SHP77 treated with DMSO at 0.1 percent for 48 hours (cell line): ENCODE results near the gene YPEL1.
A peak's percentile ranks its signal among the peaks of the same experiment; 100 is the strongest.
"Not testable (repeated sequence)": the region's sequence is repeated elsewhere in the genome, so short reads cannot be mapped to it uniquely, and the experiment has no call there.

Source experiments
- DNase-seq: peaks from one replicate; lab custom pipeline; 2025; lab: John Stamatoyannopoulos, UW

The YPEL1 gene

GRCh38 chr22:21753374-21754111, 17.9 kb upstream of the YPEL1 start:
- DNase-seq = no peak

DNA sequence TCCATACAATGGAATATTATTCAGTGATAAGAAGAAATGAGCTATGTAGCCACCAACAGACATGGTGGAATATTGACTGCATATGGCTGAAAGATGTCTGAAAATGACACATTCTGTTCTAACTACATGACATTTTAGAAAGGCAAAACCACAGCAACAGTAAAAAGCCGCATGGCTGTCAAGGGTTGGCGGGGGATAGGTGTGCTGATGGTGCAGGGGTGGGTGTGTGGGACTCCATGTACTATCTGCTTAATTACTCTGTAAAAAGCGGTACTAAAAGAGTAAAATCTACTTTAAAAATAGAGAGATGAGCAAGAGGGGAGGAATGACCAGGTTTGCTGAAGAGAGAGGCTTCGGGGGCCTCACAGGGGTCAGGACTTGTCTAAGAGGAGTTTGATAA, 16.7 kb upstream of the YPEL1 start:
- no peak for DNase-seq

- DNase-seq = no peak
These were observed 10.4 kb upstream of the YPEL1 start for GRCh38 chr22:21745948-21746347.

DNA sequence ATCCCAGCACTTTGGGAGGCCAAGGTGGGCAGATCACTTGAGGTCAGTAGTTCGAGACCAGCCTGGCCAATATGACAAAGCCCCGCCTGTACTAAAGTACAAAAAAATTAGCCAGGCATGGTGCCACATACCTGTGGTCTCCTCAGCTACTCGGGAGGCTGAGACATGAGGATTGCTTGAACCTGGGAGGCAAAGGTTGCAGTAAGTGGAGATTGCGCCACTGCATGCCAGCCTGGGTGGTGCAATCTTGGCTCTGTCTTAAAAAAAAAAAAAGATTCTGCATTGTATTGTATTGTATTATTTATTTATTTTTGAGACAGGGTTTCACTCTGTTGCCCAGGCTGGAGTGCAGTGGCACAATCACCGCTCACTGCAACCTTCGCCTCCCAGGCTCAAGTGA, 9.3 kb upstream of the YPEL1 start:
- not testable (repeated sequence) for DNase-seq

GRCh38 chr22:21741790-21742189, 6.2 kb upstream of the YPEL1 start:
- DNase-seq = no peak

DNA sequence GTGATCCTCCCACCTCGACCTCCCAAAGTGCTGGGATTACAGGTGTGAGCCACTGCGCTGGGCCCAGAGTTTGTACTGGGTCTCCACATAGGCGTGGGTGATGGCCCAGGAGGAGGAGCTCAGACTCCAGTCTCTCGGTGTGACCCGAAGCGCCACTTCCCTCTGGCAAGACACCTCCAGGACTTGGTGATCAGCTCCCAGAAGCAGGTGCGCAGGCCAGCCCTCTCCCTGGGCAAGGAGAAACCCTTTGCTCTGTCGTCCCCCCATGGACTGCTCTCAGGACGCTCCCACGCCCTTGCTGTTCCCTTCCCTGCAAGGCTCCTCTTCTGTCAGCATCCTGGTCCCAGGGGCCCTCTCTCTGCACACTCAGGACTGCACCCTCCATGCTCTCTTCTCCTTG, 5.5 kb upstream of the YPEL1 start:
- DNase-seq = no peak

DNA sequence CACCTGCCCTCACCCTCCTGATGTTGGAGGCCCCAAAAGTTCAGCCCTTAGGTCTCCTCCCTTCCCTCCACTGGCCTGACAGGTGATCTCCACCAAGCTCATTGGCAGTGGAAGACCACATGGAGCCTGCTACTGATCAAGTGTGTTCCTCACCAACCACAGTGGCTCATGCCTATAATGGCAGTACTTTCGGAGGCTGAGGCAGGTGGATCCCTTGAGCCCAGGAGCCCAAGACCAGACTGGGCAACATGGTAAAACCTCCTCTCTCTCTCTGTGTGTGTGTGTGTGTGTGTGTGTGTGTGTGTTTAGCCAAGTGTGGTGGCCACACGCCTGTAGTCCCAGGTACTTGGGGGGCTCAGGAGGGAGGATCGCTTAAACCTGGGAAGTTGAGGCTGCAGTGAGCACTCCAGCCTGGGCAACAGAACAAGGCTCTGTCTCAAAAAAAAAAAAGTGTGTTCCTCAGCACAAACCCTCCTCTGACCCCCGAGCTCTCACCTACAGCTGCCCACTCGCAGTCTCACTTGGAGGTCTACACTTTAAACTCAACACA, 4.3 kb upstream of the YPEL1 start:
- DNase-seq = no peak

- DNase-seq = no peak
These were observed 3.4 kb upstream of the YPEL1 start for GRCh38 chr22:21738966-21739365.

DNA sequence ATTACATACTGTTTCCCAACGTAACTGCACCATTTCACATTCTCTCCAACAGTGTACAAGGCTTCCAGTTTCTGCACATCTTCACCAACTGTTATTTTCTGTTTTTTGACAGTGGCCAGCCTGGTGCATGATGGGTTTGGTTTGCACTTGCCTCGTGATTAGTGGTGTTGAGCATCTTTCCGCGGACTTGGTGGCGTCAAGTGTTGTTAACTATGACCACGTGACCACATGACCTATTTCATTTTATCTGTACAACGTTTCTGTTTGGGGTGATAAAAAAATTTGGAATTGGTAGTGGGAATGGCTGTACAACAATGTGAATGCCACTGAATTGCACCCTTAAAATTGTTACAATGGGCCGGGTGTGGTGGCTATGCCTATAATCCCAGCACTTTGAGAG, 2.5 kb upstream of the YPEL1 start:
- DNase-seq = no peak

DNA sequence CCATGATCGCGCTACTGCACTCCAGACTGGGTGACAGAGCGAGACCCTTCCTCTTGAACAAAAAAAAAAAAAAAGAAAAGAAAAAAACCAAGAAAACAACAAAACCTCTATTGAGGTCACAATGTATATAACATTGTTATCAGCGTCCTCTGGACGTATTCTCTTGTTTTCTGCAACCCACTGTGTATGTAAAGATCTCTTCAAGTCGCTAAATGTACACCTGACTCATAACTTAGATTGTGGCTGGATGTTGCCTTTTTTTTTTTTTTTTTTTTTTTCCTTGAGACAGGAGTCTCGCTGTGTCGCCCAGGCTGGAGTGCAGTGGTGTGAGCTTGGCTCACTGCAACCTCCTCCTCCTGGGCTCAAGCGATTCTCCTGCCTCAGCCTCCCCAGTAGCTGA, 1.4 kb upstream of the YPEL1 start:
- no peak for DNase-seq

DNA sequence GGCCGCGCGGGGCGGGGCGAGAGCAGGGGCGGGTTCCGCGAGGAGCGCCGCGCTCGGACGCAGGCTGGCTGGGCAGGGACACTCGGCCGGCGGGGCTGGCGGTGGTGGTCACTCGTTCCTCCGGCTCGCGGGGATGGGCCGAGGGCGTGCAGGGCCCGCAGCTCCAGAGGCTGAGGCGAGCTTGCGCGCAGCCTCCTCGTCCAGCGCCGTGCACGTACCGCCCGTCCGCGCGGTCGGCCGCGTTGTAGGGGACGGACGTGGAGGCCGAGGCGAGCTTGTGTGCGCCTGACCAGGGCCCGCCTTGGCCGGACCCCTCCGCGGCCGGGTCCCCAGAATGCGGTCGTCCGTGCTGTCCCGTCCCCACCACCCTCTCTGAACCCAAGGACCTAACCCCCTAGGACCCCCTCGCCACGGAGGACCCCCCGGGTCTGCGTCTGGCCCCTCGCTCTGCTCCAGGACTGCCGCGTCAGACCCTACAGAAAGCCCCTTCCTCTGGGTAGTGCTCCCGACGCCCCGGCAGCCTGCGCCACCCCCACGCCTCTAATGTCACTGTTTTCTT, 569 bp upstream of the YPEL1 start:
- no peak for DNase-seq

GRCh38 chr22:21734540-21735199, 924 bp downstream of the YPEL1 start:
- DNase-seq = peak; percentile 10

DNA sequence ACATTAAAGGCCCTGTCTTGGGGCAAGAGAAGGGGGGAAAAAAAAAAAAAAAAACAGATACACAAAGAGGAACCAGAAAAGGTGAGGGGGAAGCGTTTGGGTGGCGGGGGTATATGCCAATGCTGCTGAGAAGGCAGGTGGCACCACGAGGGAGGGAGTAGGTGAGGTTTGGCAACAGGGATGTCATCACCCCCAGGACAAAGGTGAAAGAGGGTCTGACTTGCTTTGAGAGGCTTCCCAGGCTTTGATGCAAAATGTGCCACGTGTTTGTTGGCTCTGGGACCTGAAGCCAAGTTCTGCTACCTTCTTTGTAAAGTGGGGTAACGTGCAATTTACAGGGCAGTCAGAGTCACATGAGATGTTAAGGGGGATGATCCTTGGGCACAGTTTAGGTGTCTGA, 4.1 kb downstream of the YPEL1 start:
- DNase-seq = no peak

GRCh38 chr22:21730535-21731308, 4.9 kb downstream of the YPEL1 start:
- no peak for DNase-seq

DNA sequence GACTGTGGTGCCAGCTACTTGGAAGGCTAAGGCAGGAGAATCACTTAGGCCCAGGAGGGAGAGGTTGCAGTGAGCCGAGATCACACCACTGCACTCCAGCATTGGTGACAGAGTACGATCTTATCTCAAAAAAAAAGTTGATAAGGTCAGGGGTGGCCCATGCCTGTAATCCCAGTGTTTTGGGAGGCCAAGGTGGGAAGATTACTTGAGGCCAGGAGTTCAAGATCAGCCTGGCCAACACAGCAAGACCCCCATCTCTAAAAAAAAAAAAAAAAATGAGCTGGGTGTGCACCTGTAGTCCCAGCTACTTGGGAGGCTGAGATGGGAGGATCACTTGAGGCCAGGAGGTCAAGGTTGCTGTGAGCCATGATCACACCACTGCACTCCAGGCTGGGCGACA, 6.4 kb downstream of the YPEL1 start:
- DNase-seq = not testable (repeated sequence)

DNA sequence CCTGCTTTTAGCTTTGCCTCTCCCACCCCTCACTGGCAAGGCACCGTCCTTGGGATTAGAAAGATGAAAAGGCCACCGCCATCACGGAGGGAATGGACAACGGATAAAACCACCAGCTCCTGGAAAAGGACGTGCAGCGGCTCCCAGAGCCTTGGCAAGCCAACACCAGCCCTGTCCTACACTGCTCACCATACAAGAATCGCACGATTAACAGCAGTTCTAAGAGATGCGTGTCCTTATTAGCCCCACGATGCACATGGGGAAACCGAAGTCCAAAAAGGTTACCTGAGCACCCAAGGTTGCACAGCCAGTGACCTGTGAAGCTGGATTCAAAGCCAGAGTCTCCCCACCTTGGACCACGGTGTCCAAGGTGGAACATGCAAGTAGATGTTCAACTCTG, 7.3 kb downstream of the YPEL1 start:
- no peak for DNase-seq

GRCh38 chr22:21727768-21728167, 7.8 kb downstream of the YPEL1 start:
- DNase-seq = no peak

DNA sequence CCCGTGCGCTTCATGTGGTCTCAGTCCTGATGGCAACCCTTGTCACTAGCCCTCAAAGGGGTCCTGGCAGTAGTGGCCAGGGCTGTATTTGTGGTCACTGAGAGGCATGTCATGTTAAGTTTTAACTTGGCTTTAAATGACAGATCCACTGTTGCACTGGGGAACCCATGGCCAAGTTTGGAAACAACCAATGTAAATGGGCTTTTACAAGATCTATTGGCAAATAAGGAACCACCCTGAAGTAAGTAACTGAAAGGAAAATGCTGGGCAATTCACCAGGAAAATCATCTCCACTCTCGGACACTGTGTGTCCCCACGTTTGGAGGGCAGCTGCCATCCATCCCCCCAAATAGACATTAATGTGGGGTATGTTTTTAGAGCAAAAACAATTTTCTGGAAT, 8.4 kb downstream of the YPEL1 start:
- no peak for DNase-seq

GRCh38 chr22:21726650-21727049, 8.9 kb downstream of the YPEL1 start:
- peak; percentile 6 for DNase-seq

DNA sequence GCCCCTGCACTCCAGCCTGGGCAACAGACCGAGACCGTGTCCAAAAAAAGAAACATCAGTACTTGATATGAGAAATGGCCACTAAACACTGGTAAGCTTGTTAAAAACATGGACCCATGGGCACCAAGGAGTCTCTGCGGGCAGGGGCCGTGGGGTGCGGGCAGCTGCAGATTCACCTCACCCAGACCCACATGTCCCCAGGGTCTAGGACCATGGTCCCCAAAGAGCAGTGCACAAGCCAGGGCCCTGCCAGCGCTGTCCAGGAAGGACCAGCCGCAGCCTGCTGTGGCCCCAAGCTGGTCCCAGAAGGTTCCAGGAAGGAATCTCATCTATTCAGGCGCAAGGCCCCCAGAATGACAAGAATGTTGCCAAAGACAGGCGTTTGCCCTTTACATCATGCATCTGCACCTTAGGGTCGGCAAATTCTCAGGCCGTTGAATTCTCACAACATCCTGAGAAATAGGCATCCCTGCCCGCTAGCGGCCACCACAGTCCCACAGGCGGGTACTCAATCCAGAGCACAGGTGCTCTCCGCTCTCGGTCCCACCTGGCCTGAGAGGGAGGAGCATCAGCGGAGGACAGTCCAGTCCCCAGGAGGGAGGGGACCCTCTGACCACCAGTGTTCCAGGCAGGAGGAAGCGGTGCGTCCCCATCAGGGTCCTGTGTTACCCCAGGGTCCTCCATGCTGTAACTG, 9.5 kb downstream of the YPEL1 start:
- no peak for DNase-seq

GRCh38 chr22:21724496-21724895, 11.1 kb downstream of the YPEL1 start:
- not testable (repeated sequence) for DNase-seq
